ENCODE results near the gene HEBP2. TPM values are rescaled to one million over a fixed set of nuclear protein-coding genes. Genes with fewer than 3 reads are reported as not detected.

The HEBP2 gene
- total and polyA plus RNA-seq, 2 of the 4 experiments (the other 2 are of a cell fraction), result 3.9 to 6.1 TPM

DNA sequence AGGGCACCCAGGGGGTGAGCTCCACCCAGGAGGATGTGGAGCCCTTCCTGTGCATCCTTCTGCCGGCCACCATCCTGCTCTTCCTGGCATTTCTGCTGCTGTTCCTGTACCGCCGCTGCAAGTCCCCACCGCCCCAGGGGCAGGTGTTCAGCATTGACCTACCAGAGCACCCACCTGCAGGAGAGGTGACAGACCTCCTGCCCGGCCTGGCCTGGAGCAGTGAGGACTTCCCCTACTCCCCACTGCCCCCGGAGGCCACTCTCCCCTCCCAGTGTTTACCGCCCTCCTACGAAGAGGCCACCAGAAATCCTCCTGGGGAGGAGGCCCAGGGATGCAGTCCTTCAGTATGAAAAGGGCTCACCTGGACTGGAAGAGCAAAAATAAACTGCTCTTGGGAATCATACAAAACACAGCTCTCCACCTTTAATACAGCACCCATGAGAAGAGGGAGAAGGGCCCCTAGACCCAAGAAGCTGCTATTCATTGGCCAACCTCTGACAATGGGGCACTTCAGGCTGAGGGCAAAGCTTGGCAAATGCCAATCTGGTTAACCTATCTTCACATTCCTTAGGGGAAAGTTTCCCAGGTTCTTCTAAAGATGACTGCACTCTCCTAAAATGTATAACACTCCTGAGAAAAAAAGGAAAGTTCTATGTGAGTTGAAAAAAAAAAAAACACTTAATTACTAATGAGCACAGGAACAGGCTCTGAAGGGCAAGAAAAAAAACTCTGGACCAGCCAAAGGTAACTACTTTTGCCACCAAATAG lies 21.3 kb upstream of the HEBP2 start:
- no peak overlapping the region for H3K56ac ChIP-seq (ENCODE audit: extremely low read depth, insufficient read depth, low read length)
- no peaks in the 10 kb centered on the region for H3K79me1 ChIP-seq (ENCODE audit: low read depth in 1 of 2, low read length in 2 of 2)
- H2AK9ac ChIP-seq (replicated peaks; ENCODE audit: low read depth, low read length, poor library complexity), result no peak overlapping the region
- TF ChIP-seq MXI1 (IDR thresholded peaks at IDR 0.05; ENCODE audit: borderline replicate concordance, low read depth, low read length) (no peak), CEBPB (IDR thresholded peaks at IDR 0.05; ENCODE audit: low read depth, low read length) (no peak), FOS (IDR thresholded peaks at IDR 0.05; ENCODE audit: low read depth, low read length) (no peak), CHD1 (IDR thresholded peaks at IDR 0.05; ENCODE audit: low read depth, low read length) (no peak)
- TF ChIP-seq, protein P1, sequence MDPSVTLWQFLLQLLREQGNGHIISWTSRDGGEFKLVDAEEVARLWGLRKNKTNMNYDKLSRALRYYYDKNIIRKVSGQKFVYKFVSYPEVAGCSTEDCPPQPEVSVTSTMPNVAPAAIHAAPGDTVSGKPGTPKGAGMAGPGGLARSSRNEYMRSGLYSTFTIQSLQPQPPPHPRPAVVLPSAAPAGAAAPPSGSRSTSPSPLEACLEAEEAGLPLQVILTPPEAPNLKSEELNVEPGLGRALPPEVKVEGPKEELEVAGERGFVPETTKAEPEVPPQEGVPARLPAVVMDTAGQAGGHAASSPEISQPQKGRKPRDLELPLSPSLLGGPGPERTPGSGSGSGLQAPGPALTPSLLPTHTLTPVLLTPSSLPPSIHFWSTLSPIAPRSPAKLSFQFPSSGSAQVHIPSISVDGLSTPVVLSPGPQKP (IDR thresholded peaks at IDR 0.05; ENCODE audit: borderline replicate concordance, low read depth, low read length), result no peak
- TF ChIP-seq, protein P2, sequence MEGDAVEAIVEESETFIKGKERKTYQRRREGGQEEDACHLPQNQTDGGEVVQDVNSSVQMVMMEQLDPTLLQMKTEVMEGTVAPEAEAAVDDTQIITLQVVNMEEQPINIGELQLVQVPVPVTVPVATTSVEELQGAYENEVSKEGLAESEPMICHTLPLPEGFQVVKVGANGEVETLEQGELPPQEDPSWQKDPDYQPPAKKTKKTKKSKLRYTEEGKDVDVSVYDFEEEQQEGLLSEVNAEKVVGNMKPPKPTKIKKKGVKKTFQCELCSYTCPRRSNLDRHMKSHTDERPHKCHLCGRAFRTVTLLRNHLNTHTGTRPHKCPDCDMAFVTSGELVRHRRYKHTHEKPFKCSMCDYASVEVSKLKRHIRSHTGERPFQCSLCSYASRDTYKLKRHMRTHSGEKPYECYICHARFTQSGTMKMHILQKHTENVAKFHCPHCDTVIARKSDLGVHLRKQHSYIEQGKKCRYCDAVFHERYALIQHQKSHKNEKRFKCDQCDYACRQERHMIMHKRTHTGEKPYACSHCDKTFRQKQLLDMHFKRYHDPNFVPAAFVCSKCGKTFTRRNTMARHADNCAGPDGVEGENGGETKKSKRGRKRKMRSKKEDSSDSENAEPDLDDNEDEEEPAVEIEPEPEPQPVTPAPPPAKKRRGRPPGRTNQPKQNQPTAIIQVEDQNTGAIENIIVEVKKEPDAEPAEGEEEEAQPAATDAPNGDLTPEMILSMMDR (conservative IDR thresholded peaks at IDR 0.05; ENCODE audit: low read depth, low read length), result no peak
- no peak overlapping the region for H2BK120ac ChIP-seq (ENCODE audit: low read depth, low read length)
- intact Hi-C loops (cut with micrococcal nuclease), result loop anchor here (5.0 kb wide), 1 partner anchor 45 kb away; no protein-coding TSS in a partner anchor
- no peak overlapping the region for H2BK20ac ChIP-seq (ENCODE audit: low read depth, low read length)
- BruUV-seq (replicated peaks), result no TSS peak
- no peak overlapping the region for H4K91ac ChIP-seq (ENCODE audit: insufficient read depth, low read depth, low read length)
- no peak for DNase-seq
- H3K4me3 ChIP-seq (ENCODE audit: insufficient read depth, low read depth, low read length), result no peak overlapping the region
- no peak overlapping the region for H2AFZ ChIP-seq (replicated peaks; ENCODE audit: low read length, poor library complexity)
- WGBS, 2 experiments (ENCODE audit: extremely low coverage in 2 of 2, insufficient read length in 1 of 2), result 73% methylated on average over 2 of the region's 8 CpGs; no CpG with 5 or more reads in 1 of the 2 experiments
- no peak overlapping the region for H3K18ac ChIP-seq (ENCODE audit: low read depth, low read length)
- H3K14ac ChIP-seq (replicated peaks; ENCODE audit: low read depth, low read length), result no peak overlapping the region
- H3K9me3 ChIP-seq (ENCODE audit: control insufficient read depth, insufficient read depth, low read length), result no peaks in the 10 kb centered on the region
- no peak overlapping the region for H3K9ac ChIP-seq (ENCODE audit: low read depth, low read length)
- H3K4me1 ChIP-seq (ENCODE audit: control insufficient read depth, insufficient read depth, low read length), result no peaks in the 10 kb centered on the region
- H4K20me1 ChIP-seq (ENCODE audit: insufficient read depth, low read length), result no peaks in the 10 kb centered on the region
- no peak overlapping the region for H2BK15ac ChIP-seq (ENCODE audit: low read depth, low read length)
- ChIA-PET POLR2A (ENCODE audit: unreplicated experiment) (no interaction called here), CTCF (interaction anchor here (1.3 kb wide), 1 partner anchor 11 kb away, joined by 4 read pairs; no protein-coding TSS in a partner anchor)
- no peak overlapping the region for H4K5ac ChIP-seq (ENCODE audit: low read depth, low read length)
- peaks cover 3% of the 10 kb centered on the region; the same call in 1 of the 2 replicates for H3K27me3 ChIP-seq (ENCODE audit: control insufficient read depth, insufficient read depth, low read length)
- in situ Hi-C loops (cut with MboI; ENCODE audit: low sequenced_read_pairs), result no loop called here
- no peak overlapping the region for H3K4me2 ChIP-seq (ENCODE audit: low read depth, low read length)
- no peak overlapping the region for H3K27ac ChIP-seq (ENCODE audit: insufficient read depth, low read length)
- no peak overlapping the region for H4K8ac ChIP-seq (ENCODE audit: low read depth in 2 of 2, low read length in 2 of 2)
- no peak overlapping the region for H2AK5ac ChIP-seq (ENCODE audit: low read depth, low read length)
- no peaks in the 10 kb centered on the region for H3K36me3 ChIP-seq (ENCODE audit: control insufficient read depth, insufficient read depth, low read length)
- no peak overlapping the region for H3K4ac ChIP-seq (ENCODE audit: low read depth, low read length)
- no peak for ATAC-seq (ENCODE audit: low read depth)
- no peaks in the 10 kb centered on the region for H3K9me1 ChIP-seq (ENCODE audit: insufficient read depth, low read length)
- no peak overlapping the region for H2BK5ac ChIP-seq (ENCODE audit: low read depth, low read length, poor library complexity, severe bottlenecking)
- no peak overlapping the region for H3K23ac ChIP-seq (ENCODE audit: low read depth, low read length)
- dilution Hi-C loops (cut with HindIII; ENCODE audit: low sequenced_read_pairs, unreplicated experiment), result no loop called here
